Body of pancreas (tissue), 4 donors: Measurements from ENCODE around the gene PPDPF. TPM values are rescaled to one million over a fixed set of nuclear protein-coding genes. Genes with fewer than 3 reads are reported as not detected.

Source experiments
- ATAC-seq: fragments of 150-250 bp; one replicate; pipeline ENCODE4 v1.9.1; 2016
- DNase-seq, 4 donors: peaks; one replicate each; pipeline ENCODE4 v3.0.0-alpha.2; 2019
- H3K27ac ChIP-seq, 4 donors: fragments of 200-600 bp; sonication (generic); 1 replicate in 3 of 4; 2 replicates in 1 of 4; pipeline versions ENCODE4 v1.5.1 to v1.6.1; 2016 to 2019; ENCODE audit warnings: mild to moderate bottlenecking in 1 of 4, mixed read lengths in 1 of 4, moderate library complexity in 1 of 4
- H3K27me3 ChIP-seq, 2 donors: fragments of 200-600 bp; sonication (generic); one replicate each; pipeline ENCODE4 v1.6.0; 2016; ENCODE audit warnings: mild to moderate bottlenecking in 1 of 2
- H3K36me3 ChIP-seq, 2 donors: fragments of 200-600 bp; sonication (generic); replicated peaks in 1 of 2; 2 replicates each; pipeline ENCODE4 v1.5.1; 2016; ENCODE audit warnings: low read depth in 2 of 2; ENCODE audit not compliant: insufficient read depth in 1 of 2
- H3K4me1 ChIP-seq: fragments of 200-600 bp; sonication (generic); one replicate; pipeline ENCODE4 v1.6.0; 2016
- H3K4me3 ChIP-seq, 2 donors: fragments of 200-600 bp; sonication (generic); 1 replicate in 1 of 2; 2 replicates in 1 of 2; pipeline ENCODE4 v1.5.1; 2016 to 2019
- H3K9me3 ChIP-seq, 3 donors: fragments of 200-600 bp; sonication (generic); 1 replicate in 2 of 3; 2 replicates in 1 of 3; pipeline ENCODE4 v1.5.1; 2016
- POLR2A ChIP-seq, 3 donors: fragments of 450-650 bp; IDR thresholded peaks; one replicate each; pipeline ENCODE4 v1.6.1; 2016; ENCODE audit warnings: antibody characterized with exemption in 3 of 3, mild to moderate bottlenecking in 2 of 3
- WGBS, 2 donors: methylation state at CpG; one replicate each; pipeline ENCODE4 v1.1.5; 2017; 5-methylcytosine and 5-hydroxymethylcytosine counted together
- intact Hi-C: fragments of 100-400 bp; cut with DNase I; formaldehyde crosslinking; loops from one replicate; pipeline ENCODE4 v1.15.1; 2023
- total RNA-seq, 2 donors: library from RNA; depleted of rRNA; stranded (reverse); fragments of >200 nt; gene quantifications; one replicate each; pipeline ENCODE4 v1.1.0, GENCODE V29; 2016
- TF ChIP-seq, protein P1 (sequence below), 7 experiments: fragments of 450-650 bp in 4 of 7; fragments of 200-600 bp in 3 of 7; sonication (generic) in 3 of 7; IDR thresholded peaks; one replicate each; pipeline ENCODE4 v1.5.1; 2016 to 2019; ENCODE audit warnings: antibody characterized with exemption in 7 of 7

The PPDPF gene
- total RNA-seq, 2 donors from 2014 or later: 69.9 to 106 TPM

GRCh38 chr20:63554361-63555278, 34.1 kb downstream of the PPDPF start:
- Histone ChIP-seq H3K4me3 (no peak overlapping the region), H3K36me3 (no peaks in the 10 kb centered on the region), H3K27ac (no peak overlapping the region), H3K4me1 (peaks cover 11% of the 10 kb centered on the region), H3K27me3 (no peaks in the 10 kb centered on the region), H3K9me3 (no peaks in the 10 kb centered on the region)
- DNase-seq (peak in 1 of 4 donors; percentile 30), ATAC-seq (no peak)
- intact Hi-C loops: no loop called here
- TF ChIP-seq, protein P1, sequence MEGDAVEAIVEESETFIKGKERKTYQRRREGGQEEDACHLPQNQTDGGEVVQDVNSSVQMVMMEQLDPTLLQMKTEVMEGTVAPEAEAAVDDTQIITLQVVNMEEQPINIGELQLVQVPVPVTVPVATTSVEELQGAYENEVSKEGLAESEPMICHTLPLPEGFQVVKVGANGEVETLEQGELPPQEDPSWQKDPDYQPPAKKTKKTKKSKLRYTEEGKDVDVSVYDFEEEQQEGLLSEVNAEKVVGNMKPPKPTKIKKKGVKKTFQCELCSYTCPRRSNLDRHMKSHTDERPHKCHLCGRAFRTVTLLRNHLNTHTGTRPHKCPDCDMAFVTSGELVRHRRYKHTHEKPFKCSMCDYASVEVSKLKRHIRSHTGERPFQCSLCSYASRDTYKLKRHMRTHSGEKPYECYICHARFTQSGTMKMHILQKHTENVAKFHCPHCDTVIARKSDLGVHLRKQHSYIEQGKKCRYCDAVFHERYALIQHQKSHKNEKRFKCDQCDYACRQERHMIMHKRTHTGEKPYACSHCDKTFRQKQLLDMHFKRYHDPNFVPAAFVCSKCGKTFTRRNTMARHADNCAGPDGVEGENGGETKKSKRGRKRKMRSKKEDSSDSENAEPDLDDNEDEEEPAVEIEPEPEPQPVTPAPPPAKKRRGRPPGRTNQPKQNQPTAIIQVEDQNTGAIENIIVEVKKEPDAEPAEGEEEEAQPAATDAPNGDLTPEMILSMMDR (IDR thresholded peaks at IDR 0.05): no peak
- no peak for TF ChIP-seq POLR2A (IDR thresholded peaks at IDR 0.05)
- 69 to 100% methylated on average over 2 to 33 of the region's 38 CpGs for WGBS, 2 donors

- Histone ChIP-seq H3K4me1 (peaks cover 11% of the 10 kb centered on the region), H3K4me3 (no peak overlapping the region), H3K9me3 (no peaks in the 10 kb centered on the region), H3K36me3 (peaks cover 0 to 2% of the 10 kb centered on the region in 2 donors), H3K27me3 (no peaks in the 10 kb centered on the region), H3K27ac (no peak overlapping the region)
- intact Hi-C loops: no loop called here
- 81 to 93% methylated on average over 12 to 45 of the region's 45 CpGs for WGBS, 2 donors
- ATAC-seq (no peak), DNase-seq (no peak)
- TF ChIP-seq, protein P1 (IDR thresholded peaks at IDR 0.05): no peak
- no peak for TF ChIP-seq POLR2A (IDR thresholded peaks at IDR 0.05)
Observed at GRCh38 chr20:63555661-63556381, 35.3 kb downstream of the PPDPF start.

- intact Hi-C loops: no loop called here
- no peaks in the 10 kb centered on the region for H3K27me3 ChIP-seq
- DNase-seq (no peak), ATAC-seq (no peak)
- peaks cover 0 to 2% of the 10 kb centered on the region in 2 donors for H3K36me3 ChIP-seq
- no peak overlapping the region for H3K27ac ChIP-seq
- H3K4me3 ChIP-seq: no peak overlapping the region
- H3K4me1 ChIP-seq: peaks cover 11% of the 10 kb centered on the region
- TF ChIP-seq, protein P1 (IDR thresholded peaks at IDR 0.05): no peak
- no peak for TF ChIP-seq POLR2A (IDR thresholded peaks at IDR 0.05)
- H3K9me3 ChIP-seq: no peaks in the 10 kb centered on the region
- WGBS, 2 donors: 69 to 80% methylated on average over 18 to 20 of the region's 23 CpGs
Observed at GRCh38 chr20:63556873-63557478, 36.4 kb downstream of the PPDPF start.

GRCh38 chr20:63557481-63557891, 36.9 kb downstream of the PPDPF start:
- TF ChIP-seq, protein P1 (IDR thresholded peaks at IDR 0.05): no peak
- no peak for TF ChIP-seq POLR2A (IDR thresholded peaks at IDR 0.05)
- peaks cover 0 to 2% of the 10 kb centered on the region in 2 donors for H3K36me3 ChIP-seq
- H3K9me3 ChIP-seq: no peaks in the 10 kb centered on the region
- 85 to 93% methylated on average over 3 to 19 of the region's 19 CpGs for WGBS, 2 donors
- no peaks in the 10 kb centered on the region for H3K27me3 ChIP-seq
- peaks cover 11% of the 10 kb centered on the region for H3K4me1 ChIP-seq
- intact Hi-C loops: no loop called here
- no peak overlapping the region for H3K4me3 ChIP-seq
- H3K27ac ChIP-seq: no peak overlapping the region
- ATAC-seq (no peak), DNase-seq (no peak)
